ENCODE data around the gene GON7. TPM values are rescaled to one million over a fixed set of nuclear protein-coding genes. Genes with fewer than 3 reads are reported as not detected.

Gene GON7, protein sequence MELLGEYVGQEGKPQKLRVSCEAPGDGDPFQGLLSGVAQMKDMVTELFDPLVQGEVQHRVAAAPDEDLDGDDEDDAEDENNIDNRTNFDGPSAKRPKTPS
- 10 to 100 TPM in 3 of 4 donors, 1 to 10 TPM in 1; 8.9 to 12.7 (median 11.5) TPM for total RNA-seq

DNA sequence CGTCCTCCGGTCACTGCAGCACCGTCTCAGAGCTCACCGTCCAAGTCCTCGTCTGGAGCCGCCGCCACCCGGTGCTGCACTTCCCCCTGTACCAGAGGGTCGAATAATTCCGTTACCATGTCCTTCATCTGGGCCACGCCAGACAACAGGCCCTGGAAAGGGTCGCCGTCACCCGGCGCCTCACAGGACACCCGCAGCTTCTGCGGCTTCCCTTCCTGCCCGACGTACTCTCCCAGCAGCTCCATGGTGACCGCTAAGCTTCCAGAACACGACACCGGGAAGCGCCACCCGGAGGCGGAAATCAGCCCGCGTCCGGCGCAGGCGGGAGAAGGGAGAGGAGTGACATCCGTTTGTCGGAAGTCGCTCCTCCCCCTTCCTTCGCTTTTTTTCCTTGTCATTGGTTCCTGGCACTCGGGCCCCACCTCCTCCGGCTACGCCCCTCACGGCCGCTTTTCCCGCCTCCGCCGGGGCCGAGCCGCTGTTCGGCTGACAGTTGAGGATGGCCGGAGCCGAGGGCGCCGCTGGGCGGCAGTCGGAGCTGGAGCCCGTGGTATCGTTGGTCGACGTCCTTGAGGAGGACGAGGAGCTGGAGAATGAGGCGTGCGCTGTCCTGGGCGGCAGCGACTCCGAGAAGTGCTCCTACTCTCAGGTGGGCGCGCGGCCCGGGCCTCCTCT, at the start of gene GON7, which contains the start of gene UBR7:
TSS of gene GON7 (minus strand) at position 273 of the 675 bp plus-strand sequence. CDS start at position 245, 28 bp downstream.
TSS of gene UBR7 (plus strand) at position 464 of the 675 bp plus-strand sequence. CDS start at position 500, 36 bp downstream.
- TF ChIP-seq, protein P1, sequence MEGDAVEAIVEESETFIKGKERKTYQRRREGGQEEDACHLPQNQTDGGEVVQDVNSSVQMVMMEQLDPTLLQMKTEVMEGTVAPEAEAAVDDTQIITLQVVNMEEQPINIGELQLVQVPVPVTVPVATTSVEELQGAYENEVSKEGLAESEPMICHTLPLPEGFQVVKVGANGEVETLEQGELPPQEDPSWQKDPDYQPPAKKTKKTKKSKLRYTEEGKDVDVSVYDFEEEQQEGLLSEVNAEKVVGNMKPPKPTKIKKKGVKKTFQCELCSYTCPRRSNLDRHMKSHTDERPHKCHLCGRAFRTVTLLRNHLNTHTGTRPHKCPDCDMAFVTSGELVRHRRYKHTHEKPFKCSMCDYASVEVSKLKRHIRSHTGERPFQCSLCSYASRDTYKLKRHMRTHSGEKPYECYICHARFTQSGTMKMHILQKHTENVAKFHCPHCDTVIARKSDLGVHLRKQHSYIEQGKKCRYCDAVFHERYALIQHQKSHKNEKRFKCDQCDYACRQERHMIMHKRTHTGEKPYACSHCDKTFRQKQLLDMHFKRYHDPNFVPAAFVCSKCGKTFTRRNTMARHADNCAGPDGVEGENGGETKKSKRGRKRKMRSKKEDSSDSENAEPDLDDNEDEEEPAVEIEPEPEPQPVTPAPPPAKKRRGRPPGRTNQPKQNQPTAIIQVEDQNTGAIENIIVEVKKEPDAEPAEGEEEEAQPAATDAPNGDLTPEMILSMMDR (IDR thresholded peaks at IDR 0.05; ENCODE audit: low read depth): no peak

DNA sequence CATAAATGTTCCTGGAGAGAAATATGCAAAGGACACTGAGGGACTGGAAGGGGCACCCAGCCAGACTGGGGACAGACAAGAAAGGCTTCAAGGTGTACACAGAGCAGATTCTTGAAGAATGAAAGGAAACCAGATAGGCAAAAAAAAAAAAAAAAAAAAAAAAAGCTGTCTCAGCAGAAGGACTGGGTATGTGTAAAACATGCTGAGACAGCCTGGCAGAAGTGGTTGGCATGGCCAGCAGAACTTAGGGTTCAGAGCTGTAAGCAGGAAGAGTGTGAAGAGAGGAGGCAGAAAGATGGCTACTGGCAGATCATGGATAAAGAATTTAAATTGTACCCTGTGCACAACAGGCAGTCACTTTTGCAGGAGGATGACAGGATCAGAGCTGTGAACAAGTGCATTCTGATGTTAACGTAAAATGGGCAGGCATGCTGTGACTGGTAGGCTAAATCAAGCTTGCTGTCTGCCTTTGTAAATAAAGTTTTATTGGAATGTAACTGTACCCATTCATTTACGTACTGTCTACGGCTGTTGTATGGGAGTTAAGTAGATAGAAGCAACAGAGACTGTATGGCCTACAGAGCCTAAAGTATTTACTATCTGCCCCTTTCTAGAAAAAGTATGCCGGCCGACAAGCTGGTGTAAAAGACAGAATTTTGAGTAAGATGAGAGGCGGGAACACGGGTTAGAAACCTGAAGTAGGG, 42.4 kb upstream of the GON7 start:
- TF ChIP-seq, protein P1 (IDR thresholded peaks at IDR 0.05; ENCODE audit: low read depth): no peak

DNA sequence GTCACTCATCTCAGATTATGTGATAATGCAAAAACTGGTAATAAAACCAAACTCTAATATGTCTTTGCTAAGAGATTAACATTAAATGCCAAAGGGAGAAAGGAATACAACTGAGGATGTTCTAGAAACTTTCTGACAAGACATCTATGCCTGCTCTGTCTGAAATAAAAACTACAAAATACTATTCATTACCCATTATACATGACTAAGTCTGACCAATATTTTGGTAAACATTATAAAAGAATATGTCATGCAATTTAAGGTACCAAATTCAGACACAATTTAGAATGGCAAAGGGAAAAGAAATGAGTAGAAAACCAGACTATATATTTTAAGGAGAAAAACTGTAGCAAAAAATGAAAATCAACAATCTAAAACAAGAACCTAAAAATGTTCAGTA, 39.7 kb upstream of the GON7 start:
- TF ChIP-seq, protein P1 (IDR thresholded peaks at IDR 0.05; ENCODE audit: low read depth): no peak

DNA sequence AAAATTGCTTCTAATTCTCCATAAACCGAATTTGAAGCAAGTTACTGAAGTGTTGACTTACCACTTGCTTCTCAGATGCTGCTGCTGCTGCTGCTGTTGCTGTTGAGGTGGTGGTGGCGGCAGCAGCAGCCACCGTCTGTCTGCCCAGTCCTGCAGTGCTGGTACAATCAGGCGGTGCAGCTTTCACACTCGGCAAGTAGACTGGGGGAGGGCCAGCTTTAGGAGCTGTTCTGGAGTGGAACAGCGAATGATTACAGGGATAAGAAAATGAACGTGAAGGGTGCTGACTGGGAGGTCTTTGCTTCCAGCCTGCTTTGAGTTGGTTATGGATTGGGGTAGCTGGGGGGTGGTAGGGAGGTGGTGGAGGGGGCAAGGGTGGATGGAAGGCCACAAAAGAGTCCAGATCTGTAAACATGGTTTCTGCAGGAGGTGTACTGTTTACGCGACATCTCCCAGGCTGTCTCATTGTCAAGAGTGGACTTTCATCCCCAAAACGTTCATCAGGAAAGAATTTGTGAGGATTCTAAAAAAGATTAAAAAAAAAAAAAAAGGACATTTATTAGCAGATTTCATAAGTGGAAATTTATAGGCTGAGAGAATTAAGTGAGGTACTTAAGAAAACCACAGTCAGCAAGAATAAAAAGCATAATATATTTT, 39.0 kb upstream of the GON7 start:
- TF ChIP-seq, protein P1 (IDR thresholded peaks at IDR 0.05; ENCODE audit: low read depth): no peak

DNA sequence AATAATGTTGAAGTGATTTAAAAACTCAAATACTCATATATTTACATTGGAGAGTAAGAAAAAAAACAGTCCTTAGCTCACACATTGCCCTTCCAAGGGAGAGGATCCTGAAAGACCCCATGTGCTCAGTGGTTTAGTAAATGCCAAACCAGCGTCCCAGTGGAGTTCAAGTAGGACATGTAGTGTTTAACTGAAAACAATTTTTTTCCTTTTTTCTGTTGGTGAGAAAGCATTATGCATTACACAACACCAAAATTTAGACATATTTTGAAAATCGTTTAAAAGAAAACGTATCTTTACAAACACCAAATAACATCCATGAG, 33.8 kb upstream of the GON7 start:
- TF ChIP-seq, protein P1 (IDR thresholded peaks at IDR 0.05; ENCODE audit: low read depth): no peak

DNA sequence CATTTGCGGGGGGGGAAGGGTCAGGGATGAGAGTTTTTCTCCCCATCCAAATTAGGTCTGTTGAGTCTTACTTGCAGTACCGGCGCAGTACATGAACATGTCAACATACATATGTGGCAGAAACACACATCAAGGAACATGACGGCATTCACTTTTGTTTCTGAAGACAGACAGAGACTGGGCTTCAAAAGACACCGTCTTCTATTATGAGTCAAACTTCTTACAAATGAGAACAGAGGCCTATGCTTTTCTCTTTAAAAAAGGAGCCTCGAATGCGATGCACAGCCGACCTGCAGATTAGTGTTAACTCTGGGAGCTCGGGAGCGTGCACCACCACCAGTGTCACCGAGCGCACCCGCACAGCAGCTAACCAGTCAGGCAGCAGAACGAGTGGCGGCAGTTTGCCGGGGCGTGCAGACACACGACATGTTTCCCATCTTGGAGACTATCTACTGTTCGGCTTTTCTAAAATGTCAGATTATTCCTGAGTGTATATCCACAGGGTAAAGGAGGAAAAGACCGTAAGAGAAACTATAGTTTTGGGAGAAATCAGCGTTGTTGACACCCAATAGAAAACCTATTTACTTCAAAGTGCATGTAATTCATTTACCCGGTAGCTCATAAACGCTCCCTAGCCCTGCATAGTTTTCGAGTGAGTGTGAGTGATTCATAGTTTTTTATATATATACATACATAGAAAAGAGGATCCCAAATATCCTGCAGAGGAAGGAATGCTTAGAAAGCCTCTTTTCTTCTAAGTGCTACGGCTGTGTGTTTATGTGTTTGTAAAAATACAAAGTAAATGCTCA, 33.2 kb upstream of the GON7 start:
- TF ChIP-seq, protein P1 (IDR thresholded peaks at IDR 0.05; ENCODE audit: low read depth): no peak

Data from subcutaneous adipose tissue (tissue), 4 donors.